T47D (cell line): ENCODE results near the gene FAM185A.
"Not testable (repeated sequence)": the region's sequence is repeated elsewhere in the genome, so short reads cannot be mapped to it uniquely, and the experiment has no call there.

Source experiments
- DNase-seq, 2 experiments: peaks; one replicate each; pipeline versions ENCODE4 v3.0.0 to v3.0.0-alpha.2; 2011 to 2012; ENCODE audit warnings: low read depth in 1 of 2, low spot score in 1 of 2
- JUND ChIP-seq: IDR thresholded peaks from 2 replicates; pipeline ENCODE4 v1.6.1; 2012; ENCODE audit warnings: low read depth
- in situ Hi-C: cut with HindIII; loops from 2 replicates; pipeline ENCODE4 v1.10.0; 2016; ENCODE audit warnings: low sequenced_read_pairs, low pct_unique_long_range_greater_than_20kb

FAM185A gene

GRCh38 chr7:102763295-102763905 is 14.6 kb downstream of the FAM185A start:
- in situ Hi-C loops, DNase-seq: not testable (repeated sequence)

GRCh38 chr7:102769657-102770192 is 20.9 kb downstream of the FAM185A start:
- in situ Hi-C loops, DNase-seq: not testable (repeated sequence)

- DNase-seq, in situ Hi-C loops: not testable (repeated sequence)
Observed at GRCh38 chr7:102770467-102770866, 21.7 kb downstream of the FAM185A start.

- DNase-seq, in situ Hi-C loops: not testable (repeated sequence)
Observed at GRCh38 chr7:102776217-102776616, 27.4 kb downstream of the FAM185A start.

- DNase-seq, in situ Hi-C loops: not testable (repeated sequence)
Observed at GRCh38 chr7:102778663-102779062, 29.9 kb downstream of the FAM185A start.

GRCh38 chr7:102780926-102781325 is 32.1 kb downstream of the FAM185A start:
- in situ Hi-C loops, DNase-seq: not testable (repeated sequence)

GRCh38 chr7:102788770-102789169 is 40.0 kb downstream of the FAM185A start:
- DNase-seq, in situ Hi-C loops: not testable (repeated sequence)

- in situ Hi-C loops, DNase-seq: not testable (repeated sequence)
Observed at GRCh38 chr7:102790364-102791100, 41.7 kb downstream of the FAM185A start.

GRCh38 chr7:102791367-102791766 is 42.6 kb downstream of the FAM185A start:
- DNase-seq, in situ Hi-C loops: not testable (repeated sequence)

GRCh38 chr7:102791831-102792230 is 43.0 kb downstream of the FAM185A start:
- DNase-seq, in situ Hi-C loops: not testable (repeated sequence)

- DNase-seq, in situ Hi-C loops: not testable (repeated sequence)
Observed at GRCh38 chr7:102794567-102794966, 45.8 kb downstream of the FAM185A start.

GRCh38 chr7:102795987-102796595 is 47.3 kb downstream of the FAM185A start:
- DNase-seq, in situ Hi-C loops: not testable (repeated sequence)

GRCh38 chr7:102806613-102807012 is 57.8 kb downstream of the FAM185A start:
- no peak for DNase-seq
- TF ChIP-seq JUND: no peak
- in situ Hi-C loops: no loop called here
